ENCODE results near the gene TCP11L1.
"Not testable (repeated sequence)": the region's sequence is repeated elsewhere in the genome, so short reads cannot be mapped to it uniquely, and the experiment has no call there.

Gene TCP11L1

GRCh38 chr11:33029218-33029617 lies 10.2 kb upstream of the TCP11L1 start:
- not testable (repeated sequence) for FAIRE-seq

- no peak for FAIRE-seq
Observed at GRCh38 chr11:33033493-33033892, 5.9 kb upstream of the TCP11L1 start.

- FAIRE-seq = no peak
Observed at GRCh38 chr11:33035011-33035410, 4.4 kb upstream of the TCP11L1 start.

- FAIRE-seq = no peak
Observed at GRCh38 chr11:33040033-33040861, 875 bp downstream of the TCP11L1 start.

- FAIRE-seq = no peak
Observed at GRCh38 chr11:33040862-33041453, 1.6 kb downstream of the TCP11L1 start.

GRCh38 chr11:33043221-33043830 lies 4.0 kb downstream of the TCP11L1 start:
- no peak for FAIRE-seq

GRCh38 chr11:33044285-33044756 lies 4.9 kb downstream of the TCP11L1 start:
- FAIRE-seq = no peak

GRCh38 chr11:33045551-33046255 lies 6.3 kb downstream of the TCP11L1 start:
- no peak for FAIRE-seq

- FAIRE-seq = not testable (repeated sequence)
Observed at GRCh38 chr11:33048701-33049100, 9.3 kb downstream of the TCP11L1 start.

- not testable (repeated sequence) for FAIRE-seq
Observed at GRCh38 chr11:33049565-33050408, 10.4 kb downstream of the TCP11L1 start.

- no peak for FAIRE-seq
Observed at GRCh38 chr11:33052231-33052630, 12.9 kb downstream of the TCP11L1 start.

GRCh38 chr11:33055375-33055774 lies 16.0 kb downstream of the TCP11L1 start:
- no peak for FAIRE-seq

GRCh38 chr11:33057284-33057683 lies 17.9 kb downstream of the TCP11L1 start:
- no peak for FAIRE-seq

GRCh38 chr11:33059331-33060007 lies 20.1 kb downstream of the TCP11L1 start:
- no peak for FAIRE-seq

GRCh38 chr11:33060271-33060670 lies 20.9 kb downstream of the TCP11L1 start:
- no peak for FAIRE-seq

- FAIRE-seq = no peak
Observed at GRCh38 chr11:33062137-33062536, 22.8 kb downstream of the TCP11L1 start.

- FAIRE-seq = no peak
Observed at GRCh38 chr11:33063326-33063881, 24.0 kb downstream of the TCP11L1 start.

- no peak for FAIRE-seq
Observed at GRCh38 chr11:33064033-33064825, 24.9 kb downstream of the TCP11L1 start.

- no peak for FAIRE-seq
Observed at GRCh38 chr11:33064866-33065265, 25.5 kb downstream of the TCP11L1 start.

- no peak for FAIRE-seq
Observed at GRCh38 chr11:33065445-33066178, 26.2 kb downstream of the TCP11L1 start.

Measured in islet of Langerhans (tissue), 1 donor.